HG03457 (cell line): ENCODE measurements around the gene ESRP2.

Source experiments
- ATAC-seq: cut with Tn5 transposase; IDR thresholded peaks from one replicate; pipeline ENCODE4 v1.9.1; 2021; ENCODE audit warnings: moderate number of reproducible peaks; ENCODE audit not compliant: unreplicated experiment

Gene ESRP2

DNA sequence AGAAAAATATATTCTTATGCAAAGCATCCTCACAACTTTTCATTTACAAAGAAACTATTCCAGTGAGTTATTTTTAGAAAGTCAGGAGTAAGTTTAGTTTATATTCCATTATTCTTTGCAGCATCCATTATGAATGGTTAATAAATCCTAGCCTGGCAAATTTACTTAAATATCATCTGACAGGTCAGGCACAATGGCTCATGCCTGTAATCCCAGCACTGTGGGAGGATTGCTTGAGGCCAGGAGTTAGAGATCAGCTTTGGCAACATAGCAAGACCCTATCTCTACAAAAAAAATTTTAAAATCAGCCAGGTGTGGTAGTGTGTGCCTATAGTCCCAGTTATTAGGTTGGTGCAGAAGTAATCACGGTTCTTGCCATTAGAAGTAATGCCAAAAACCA lies 12.9 kb downstream of the ESRP2 start:
- no peak for ATAC-seq

DNA sequence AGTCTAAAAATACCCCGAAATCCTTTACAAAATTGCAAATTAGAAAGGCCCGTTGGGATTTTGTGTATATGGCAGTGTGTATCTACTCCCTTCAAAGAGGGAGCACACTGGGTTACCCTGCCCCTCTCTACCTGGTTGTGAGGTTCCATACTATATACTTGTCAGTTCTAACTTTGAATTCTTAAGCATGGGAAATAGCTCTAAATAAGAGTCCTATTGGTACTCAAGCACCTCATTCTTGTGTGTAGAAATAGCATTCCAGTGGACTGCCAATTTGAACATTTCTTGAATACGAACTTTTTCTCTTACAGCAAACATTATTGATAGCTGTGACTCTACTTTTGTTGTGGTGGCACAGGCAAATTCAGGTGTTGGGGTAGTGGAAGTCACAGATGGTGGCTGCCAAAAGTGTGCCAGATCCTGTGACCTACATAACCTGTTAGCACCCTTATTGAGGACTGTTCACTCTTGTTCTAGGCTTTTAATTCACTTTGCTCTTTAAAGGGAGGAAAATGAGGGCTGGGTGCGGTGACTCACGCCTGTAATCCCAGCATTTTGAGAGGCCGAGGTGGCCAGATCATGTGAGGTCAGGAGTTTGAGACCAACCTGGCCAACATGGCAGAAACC lies 16.1 kb downstream of the ESRP2 start:
- ATAC-seq: no peak

DNA sequence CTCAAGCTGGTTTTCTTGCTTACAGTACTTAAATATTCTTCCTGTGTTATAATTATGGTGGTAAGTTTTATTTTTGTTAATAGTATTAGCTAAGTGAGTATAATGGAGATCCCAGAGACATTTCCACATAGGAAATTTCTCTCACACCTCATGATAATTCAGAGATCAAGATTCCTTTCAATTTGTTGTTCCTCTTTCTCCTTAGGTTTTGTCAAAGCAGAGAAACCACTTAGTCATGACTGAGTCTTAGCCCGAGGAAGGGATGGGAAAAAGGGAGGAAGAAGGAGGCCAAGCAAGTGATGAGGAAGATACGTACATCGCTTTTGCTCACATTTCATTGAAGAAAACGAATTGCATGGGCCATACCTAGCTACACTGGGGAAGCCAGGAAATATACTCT lies 18.4 kb downstream of the ESRP2 start:
- ATAC-seq: no peak

DNA sequence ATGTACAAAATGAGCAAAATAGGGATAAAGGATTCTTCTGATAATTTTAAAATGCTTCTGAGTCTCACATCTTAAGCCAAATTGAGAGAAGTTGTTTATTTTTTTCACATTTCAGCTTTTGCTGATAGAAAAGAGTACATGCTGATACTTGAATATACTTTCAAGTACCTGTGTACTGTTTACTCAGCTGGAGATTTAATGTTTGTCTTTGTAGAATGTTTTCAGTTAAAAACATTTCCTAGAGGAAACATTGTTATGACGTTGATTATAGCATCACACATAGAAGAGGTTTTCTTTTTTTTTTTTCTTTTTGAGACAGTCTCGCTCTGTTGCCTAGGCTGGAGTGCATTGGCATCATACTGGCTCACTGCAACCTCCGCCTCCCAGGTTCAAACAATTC lies 19.7 kb downstream of the ESRP2 start:
- ATAC-seq: no peak

DNA sequence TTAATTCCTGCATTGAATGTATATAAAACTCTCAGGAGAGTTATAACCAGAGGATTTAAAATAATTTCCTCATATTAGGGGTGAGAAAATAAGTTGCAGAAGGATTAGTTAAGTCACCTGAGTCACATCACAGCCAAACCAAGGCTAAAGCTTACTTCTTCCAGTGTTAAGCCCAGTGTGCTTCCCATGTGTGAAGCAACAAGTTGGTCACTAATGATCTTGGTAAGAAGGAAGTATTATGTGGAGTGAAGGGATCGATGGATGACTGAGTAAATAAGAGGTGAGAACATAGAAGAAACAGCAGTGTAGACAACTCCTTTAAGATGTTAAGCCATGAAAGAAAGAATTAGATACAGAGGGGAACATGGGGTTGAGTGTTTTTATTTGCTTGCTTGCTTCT lies 20.6 kb downstream of the ESRP2 start:
- ATAC-seq: no peak

DNA sequence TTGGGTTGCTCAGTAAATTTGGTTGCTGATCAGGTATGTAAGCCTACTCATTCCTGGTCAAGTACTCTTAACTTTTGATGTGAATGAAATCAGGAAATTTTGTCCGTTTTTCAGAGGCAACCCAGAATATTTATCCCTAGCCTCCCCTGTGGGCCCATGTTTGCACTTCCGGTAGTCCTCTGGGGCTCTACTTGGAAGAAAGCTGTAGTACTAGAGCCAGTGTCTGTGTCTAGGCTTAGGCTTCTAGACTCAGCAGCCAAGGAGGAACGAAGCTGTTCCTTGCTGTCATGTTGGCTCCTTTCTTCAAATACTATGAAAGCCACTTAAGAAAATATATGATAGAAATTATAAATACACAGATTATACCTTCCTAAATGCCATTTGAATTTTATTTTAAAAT lies 21.2 kb downstream of the ESRP2 start:
- ATAC-seq: no peak

DNA sequence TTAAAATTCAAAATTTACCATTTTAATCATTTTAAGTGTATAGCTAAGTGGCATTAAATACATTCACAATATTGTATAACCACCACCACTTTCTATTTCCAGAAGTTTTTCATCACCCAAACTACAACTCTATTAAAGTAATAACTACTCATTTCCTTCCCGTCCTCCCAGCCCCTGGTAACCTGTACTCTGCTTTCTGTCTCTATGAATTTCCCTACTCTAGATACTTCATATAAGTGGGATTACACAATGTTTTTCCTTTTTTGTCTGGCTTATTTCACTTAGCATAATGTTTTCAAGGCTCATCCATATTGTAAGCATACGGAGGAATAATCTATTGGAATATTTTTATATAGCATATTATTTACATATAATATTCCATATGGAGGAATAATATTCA lies 29.7 kb downstream of the ESRP2 start:
- ATAC-seq: no peak

DNA sequence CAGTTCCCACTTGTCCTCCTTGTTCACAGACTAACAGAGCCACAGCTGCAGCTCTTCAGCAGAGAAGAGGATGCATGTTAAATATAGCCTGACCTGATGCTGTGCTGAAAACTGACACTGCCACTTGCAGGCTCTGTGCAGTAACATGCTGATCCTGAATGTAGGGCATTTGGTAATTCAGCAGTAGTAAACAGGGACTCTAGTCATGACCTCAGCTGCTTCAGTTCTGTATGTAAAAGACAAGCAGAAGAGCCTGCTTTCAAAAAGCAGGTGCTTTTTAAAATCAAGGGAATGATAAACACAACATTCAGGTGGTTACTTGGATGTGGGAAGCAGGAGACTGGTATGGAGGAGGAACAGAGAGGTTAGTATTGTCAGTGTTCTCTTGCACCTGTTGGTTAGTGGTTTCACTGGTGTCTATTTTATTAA lies 33.8 kb downstream of the ESRP2 start:
- ATAC-seq: no peak

DNA sequence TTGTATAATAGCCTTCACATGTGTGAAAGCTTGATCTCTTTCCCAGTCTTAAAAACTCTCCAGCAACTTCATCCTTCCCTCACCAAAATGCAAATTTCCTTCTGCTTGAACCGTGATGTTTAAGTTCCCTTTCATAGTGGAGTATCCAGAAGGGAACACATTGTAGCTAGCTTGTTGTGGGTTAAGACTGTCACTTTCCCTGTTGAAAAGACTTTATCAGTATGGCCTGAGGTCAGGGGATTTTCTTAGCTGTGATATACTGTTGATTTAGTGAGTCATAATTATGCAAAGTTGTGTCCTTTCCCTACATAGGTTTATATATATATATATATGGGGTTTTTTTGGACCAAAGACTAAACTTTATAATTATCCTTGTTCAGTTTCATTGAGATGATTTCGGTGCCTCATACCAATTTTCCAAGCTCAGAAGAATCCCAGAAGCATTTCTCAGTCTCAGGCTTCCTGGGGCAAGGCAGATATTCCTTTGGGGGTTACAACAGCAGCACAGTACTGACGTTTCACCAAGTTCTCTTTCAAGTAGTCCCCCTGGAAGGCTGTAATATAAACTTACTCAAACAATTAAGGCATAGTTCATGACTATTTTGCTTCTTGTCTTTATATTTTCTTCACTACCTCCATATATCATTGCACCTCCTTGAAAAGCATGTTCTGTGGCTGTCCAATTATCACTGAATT lies 35.7 kb downstream of the ESRP2 start:
- no peak for ATAC-seq

DNA sequence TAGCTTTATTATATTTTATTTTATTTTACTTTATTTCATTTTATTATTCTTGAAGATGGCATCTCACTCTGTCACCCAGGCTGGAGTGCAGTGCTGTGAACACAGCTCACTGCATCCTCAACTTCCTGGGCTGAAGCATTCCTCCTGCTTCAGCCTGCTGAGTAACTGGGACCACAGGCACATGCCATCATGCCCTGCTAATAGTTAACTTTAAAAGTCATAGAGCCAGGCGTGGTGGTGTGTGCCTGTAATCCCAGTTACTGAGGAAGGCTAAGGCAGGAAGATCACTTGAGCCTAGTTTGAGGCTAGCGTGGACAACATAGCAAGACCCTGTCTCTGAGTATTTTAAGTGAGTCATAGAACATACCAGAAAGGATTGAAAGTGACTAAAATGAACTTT lies 38.7 kb downstream of the ESRP2 start:
- ATAC-seq: no peak

DNA sequence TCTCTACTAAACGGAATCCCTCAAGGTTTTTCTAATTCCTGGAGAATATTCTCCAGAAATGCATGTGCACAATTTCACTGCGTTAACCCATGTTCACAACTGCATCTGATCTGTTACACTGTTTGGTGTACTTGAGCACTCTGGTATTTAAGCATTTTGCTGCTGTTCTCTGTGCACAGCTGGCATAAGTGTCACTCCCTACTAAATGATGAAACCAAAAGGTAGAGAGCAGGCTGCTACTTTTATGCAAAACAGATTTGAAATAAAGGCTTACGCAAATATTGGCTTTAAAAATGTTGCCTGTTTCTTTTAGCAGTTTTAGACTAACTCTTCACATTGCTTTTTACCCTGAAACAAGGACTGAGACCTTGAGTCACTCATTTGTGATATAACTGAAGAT lies 41.7 kb downstream of the ESRP2 start:
- no peak for ATAC-seq

DNA sequence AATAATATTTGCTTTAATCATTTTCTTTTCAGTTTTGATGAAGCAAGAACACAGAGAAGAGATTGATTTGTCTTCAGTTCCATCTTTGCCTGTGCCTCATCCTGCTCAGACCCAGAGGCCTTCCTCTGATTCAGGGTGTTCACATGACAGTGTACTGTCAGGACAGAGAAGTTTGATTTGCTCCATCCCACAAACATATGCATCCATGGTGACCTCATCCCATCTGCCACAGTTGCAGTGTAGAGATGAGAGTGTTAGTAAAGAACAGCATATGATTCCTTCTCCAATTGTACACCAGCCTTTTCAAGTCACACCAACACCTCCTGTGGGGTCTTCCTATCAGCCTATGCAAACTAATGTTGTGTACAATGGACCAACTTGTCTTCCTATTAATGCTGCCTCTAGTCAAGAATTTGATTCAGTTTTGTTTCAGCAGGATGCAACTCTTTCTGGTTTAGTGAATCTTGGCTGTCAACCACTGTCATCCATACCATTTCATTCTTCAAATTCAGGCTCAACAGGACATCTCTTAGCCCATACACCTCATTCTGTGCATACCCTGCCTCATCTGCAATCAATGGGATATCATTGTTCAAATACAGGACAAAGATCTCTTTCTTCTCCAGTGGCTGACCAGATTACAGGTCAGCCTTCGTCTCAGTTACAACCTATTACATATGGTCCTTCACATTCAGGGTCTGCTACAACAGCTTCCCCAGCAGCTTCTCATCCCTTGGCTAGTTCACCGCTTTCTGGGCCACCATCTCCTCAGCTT lies 45.0 kb downstream of the ESRP2 start:
- ATAC-seq: no peak

DNA sequence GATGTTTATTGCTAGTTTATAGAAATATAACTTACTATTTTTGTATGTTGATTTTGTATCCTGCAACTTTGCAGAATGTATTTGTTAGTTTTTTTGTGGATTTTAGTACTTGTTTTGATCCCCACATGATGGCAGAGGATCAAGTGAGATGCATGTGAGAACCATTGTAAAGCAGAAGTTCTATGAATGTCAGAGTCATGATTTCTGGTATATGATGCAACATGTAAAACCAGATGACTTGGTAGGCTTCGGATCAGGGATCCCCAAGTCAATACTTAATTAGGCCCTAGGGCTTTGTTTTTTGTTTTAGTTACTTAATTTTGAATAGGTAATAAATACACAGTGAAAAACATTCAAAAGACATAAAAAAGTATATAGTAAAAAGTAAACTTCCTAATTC lies 45.8 kb downstream of the ESRP2 start:
- ATAC-seq: no peak

DNA sequence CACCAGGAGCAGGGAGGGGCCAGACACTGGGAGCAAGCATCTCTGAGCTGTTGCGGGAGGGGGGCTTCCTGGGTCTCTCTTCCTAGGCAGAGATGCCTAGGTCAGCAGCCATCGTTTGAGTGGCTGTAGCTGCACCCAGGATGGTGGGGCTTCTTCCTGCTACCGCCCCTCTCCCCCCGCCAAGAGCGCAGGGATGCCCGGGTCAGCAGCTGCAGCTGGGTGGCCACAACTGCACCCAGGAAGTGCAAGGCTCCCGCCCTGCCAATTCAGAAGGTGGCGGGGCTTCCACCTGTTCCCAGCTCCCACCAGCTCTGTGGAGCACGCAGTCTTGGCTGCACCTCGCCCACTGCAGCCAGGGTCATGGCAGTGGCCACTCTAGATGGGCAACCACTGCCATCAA lies 47.8 kb downstream of the ESRP2 start:
- ATAC-seq: no peak

DNA sequence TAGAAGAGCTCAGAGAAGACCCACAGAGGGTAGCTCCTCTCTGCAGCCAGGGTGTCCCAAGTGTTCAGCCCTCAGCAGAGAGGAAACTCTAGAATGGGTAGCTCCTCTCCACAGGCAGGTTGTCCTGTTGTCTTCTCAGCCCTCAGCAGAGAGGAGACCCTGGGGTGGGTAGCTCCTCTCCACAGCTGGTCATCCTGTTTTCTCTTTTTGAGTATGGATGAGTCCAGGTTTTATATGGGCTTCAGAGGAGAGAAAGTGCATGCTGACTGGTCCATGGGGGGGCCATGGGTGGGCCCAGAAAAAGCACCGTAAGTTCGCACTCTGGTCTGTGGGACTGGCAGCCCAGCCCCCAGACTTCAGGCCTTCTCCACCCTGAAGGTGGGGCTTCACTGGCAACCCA lies 48.4 kb downstream of the ESRP2 start:
- no peak for ATAC-seq

DNA sequence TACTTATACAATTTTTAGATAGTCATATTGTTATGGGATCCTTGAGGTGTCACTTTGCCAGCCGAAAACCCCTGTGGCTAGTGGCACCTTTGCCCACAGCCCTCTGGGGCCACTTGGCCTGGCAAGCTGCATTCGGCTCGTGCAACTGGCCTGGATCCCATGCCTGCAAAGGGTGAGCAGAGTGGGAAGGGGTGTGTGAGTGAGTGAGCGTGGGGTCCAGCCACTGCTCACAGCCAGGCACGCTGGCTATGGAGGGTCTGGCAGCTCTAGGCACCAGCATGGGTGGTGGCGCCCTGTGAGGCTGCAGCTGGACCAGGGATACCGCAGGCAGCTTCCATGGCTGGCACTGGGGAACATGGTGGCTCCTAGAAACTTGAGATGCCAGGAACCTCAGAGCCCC lies 49.0 kb downstream of the ESRP2 start:
- no peak for ATAC-seq

DNA sequence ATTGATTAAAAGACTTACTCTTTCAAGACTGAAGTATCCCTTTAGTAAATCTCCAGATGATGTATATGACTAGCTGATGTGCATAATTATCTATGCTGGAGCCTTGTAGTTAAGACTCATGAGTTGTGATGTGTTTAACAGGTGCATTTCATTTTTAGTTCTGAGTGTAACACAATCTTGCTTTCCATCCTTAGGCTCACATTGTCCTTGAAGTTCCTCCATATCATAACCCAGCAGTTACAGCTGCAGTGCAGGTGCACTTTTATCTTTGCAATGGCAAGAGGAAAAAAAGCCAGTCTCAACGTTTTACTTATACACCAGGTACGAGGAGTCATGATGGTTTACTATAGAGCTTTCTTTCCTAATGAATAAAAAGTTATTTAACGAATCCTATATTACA lies 52.9 kb downstream of the ESRP2 start:
- ATAC-seq: no peak

DNA sequence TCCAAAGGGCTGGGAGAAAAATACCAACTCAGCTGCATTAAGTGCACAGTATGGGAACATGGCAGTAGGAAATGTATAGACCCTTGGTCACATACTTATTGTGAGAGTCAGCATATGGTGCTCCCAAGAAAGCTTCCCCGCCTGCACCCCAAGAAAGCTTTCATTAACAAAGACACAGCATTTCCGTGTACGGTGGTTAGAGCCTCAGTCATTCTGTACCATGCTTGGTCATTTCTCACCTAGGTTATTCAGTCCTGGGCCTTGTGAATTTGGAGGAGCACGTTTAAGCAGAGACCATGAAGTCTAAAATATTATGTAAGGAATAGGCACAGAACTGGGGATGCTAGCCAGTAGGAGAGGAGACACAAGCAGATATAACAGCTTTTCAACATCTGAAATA lies 56.1 kb downstream of the ESRP2 start:
- no peak for ATAC-seq

DNA sequence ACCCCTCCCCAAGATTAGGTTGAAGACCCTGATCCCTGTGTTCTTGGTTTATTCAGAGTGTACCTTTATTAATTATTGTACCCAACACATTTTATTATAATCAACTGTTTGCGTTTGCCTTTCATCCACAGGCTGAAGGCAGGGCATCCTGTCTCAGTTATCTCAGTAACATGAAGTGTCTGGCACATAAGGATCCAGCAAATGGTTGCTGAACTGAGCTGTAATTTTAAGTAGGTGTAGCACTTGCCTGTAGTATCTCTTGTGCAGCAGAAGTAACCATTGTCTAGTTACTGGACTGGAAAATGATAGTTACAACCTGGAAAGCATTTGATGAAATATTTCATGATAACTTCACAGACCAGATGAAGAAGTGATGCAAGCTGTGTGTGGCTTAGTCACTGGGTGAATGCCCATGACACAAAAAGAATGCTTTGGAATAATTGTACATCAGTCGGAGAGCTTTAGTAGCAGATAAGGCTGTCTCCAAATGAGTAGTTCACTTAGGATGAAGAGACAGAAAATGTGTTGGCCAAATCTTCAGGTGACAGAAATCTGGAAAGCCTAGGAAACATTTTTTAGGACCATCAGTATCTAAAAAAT lies 56.6 kb downstream of the ESRP2 start:
- no peak for ATAC-seq
